Peyer's patch (tissue), 4 donors: ENCODE data around the gene MMD. TPM values are rescaled to one million over a fixed set of nuclear protein-coding genes. Genes with fewer than 3 reads are reported as not detected.

Source experiments
- DNase-seq, 3 donors: peaks; one replicate each; pipeline ENCODE4 v3.0.0-alpha.2; 2017 to 2019
- H3K27ac ChIP-seq, 4 donors: fragments of 200-600 bp; sonication (generic); one replicate each; pipeline ENCODE4 v1.5.1; 2016 to 2019
- H3K27me3 ChIP-seq, 2 donors: fragments of 200-600 bp; sonication (generic); one replicate each; pipeline ENCODE4 v1.5.1; 2019
- H3K36me3 ChIP-seq, 3 donors: fragments of 200-600 bp; sonication (generic); one replicate each; pipeline ENCODE4 v1.5.1; 2016 to 2019
- H3K4me1 ChIP-seq, 4 donors: fragments of 200-600 bp; sonication (generic); one replicate each; pipeline ENCODE4 v1.5.1; 2016 to 2019
- H3K4me3 ChIP-seq, 4 donors: fragments of 200-600 bp; sonication (generic); 1 replicate in 3 of 4; 2 replicates in 1 of 4; pipeline ENCODE4 v1.5.1; 2016 to 2019; ENCODE audit warnings: mild to moderate bottlenecking in 1 of 4
- H3K9me3 ChIP-seq, 4 donors: fragments of 200-600 bp; sonication (generic); one replicate each; pipeline ENCODE4 v1.5.1; 2016 to 2019; ENCODE audit warnings: mild to moderate bottlenecking in 1 of 4
- POLR2A ChIP-seq, 2 donors: fragments of 450-650 bp; IDR thresholded peaks; one replicate each; pipeline ENCODE4 v1.5.1; 2017; ENCODE audit warnings: antibody characterized with exemption in 2 of 2, mild to moderate bottlenecking in 2 of 2, moderate library complexity in 2 of 2
- total RNA-seq, 4 donors: library from RNA; depleted of rRNA; stranded (reverse); fragments of >200 nt; gene quantifications; one replicate each; pipeline ENCODE4 v1.1.0, GENCODE V29; 2016
- TF ChIP-seq, protein P1 (sequence below), 6 experiments: fragments of 450-650 bp in 4 of 6; fragments of 200-600 bp in 2 of 6; sonication (generic) in 1 of 6; IDR thresholded peaks; one replicate each; pipeline ENCODE4 v1.5.1; 2017 to 2019; ENCODE audit warnings: antibody characterized with exemption in 6 of 6, mild to moderate bottlenecking in 3 of 6, moderate library complexity in 1 of 6

The MMD gene
- total RNA-seq, 4 donors from 2014 or later, result 4.5 to 29.7 (median 14.3) TPM

DNA sequence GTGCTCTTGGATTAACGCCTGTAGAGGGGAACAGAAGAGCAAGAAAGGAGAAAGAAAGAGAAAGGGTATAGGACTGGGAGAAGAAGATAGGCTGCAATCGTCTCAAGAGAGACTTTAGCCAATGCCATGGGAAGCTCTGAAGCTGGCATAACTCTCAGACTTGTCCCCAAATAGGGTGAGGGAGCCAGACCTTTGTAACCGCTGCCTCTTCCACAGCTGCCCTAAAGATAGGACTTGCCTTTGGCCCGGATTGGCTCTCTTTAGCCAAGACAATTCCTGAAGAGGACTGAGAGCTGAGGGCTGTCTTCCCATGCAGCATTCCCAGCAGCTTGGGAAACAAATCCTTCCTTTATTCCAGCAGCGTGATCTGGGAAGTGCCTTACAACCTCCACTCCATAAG lies 20.8 kb upstream of the MMD start:
- Histone ChIP-seq H3K4me1 (peaks cover 0 to 4% (median 2%) of the 10 kb centered on the region in 4 donors), H3K4me3 (no peak overlapping the region), H3K36me3 (no peaks in the 10 kb centered on the region), H3K9me3 (no peaks in the 10 kb centered on the region), H3K27ac (peak overlapping the region in 2 of 4 donors; percentile 35 to 63), H3K27me3 (no peaks in the 10 kb centered on the region)
- no peak for TF ChIP-seq POLR2A (IDR thresholded peaks at IDR 0.05)
- TF ChIP-seq, protein P1, sequence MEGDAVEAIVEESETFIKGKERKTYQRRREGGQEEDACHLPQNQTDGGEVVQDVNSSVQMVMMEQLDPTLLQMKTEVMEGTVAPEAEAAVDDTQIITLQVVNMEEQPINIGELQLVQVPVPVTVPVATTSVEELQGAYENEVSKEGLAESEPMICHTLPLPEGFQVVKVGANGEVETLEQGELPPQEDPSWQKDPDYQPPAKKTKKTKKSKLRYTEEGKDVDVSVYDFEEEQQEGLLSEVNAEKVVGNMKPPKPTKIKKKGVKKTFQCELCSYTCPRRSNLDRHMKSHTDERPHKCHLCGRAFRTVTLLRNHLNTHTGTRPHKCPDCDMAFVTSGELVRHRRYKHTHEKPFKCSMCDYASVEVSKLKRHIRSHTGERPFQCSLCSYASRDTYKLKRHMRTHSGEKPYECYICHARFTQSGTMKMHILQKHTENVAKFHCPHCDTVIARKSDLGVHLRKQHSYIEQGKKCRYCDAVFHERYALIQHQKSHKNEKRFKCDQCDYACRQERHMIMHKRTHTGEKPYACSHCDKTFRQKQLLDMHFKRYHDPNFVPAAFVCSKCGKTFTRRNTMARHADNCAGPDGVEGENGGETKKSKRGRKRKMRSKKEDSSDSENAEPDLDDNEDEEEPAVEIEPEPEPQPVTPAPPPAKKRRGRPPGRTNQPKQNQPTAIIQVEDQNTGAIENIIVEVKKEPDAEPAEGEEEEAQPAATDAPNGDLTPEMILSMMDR (IDR thresholded peaks at IDR 0.05), result no peak
- no peak for DNase-seq

DNA sequence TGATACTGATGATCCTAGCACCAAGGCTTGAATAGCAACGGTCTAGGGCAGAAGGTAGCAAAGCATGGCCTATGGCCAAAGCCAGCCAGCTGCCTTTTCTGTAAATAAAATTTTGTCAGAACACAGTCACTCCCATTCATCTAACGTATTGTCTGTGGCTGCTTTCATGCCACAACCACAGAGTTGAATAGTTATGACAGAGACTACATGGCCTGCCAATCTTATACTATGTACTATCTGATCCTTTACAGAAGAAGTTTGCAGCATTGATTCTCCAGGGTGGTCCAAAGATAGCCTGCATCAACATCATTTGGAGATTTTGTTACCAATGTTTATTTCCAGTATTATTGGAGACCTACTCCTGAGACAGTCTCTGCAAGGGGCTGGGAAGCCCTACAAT lies 19.9 kb upstream of the MMD start:
- H3K36me3 ChIP-seq, result no peaks in the 10 kb centered on the region
- no peaks in the 10 kb centered on the region for H3K27me3 ChIP-seq
- no peaks in the 10 kb centered on the region for H3K9me3 ChIP-seq
- no peak overlapping the region for H3K4me3 ChIP-seq
- peaks cover 0 to 4% (median 1%) of the 10 kb centered on the region in 4 donors for H3K4me1 ChIP-seq
- DNase-seq, result no peak
- peak overlapping the region in 1 of 4 donors; percentile 63 for H3K27ac ChIP-seq
- no peak for TF ChIP-seq POLR2A (IDR thresholded peaks at IDR 0.05)
- TF ChIP-seq, protein P1 (IDR thresholded peaks at IDR 0.05), result no peak

DNA sequence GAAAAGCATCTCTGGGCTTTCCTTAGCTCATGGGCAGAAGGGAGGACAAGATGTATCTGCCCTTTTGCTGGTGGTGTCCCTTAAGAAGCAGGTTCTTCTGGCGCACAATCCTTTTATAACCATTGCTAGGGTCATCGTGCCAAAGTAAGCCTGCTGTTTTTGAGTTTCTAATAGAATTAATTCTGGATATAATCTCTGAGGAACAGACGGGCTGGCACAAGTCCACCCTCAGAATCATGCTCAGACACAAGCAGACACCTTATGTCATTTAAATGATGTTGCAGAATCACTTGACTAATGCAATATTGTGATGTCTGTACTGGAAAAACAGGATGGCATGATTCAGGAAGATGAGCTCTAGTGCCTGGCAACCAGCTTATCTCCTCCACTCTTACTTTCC lies 18.8 kb upstream of the MMD start:
- H3K27ac ChIP-seq, result no peak overlapping the region
- H3K9me3 ChIP-seq, result no peaks in the 10 kb centered on the region
- H3K36me3 ChIP-seq, result no peaks in the 10 kb centered on the region
- H3K27me3 ChIP-seq, result no peaks in the 10 kb centered on the region
- TF ChIP-seq, protein P1 (IDR thresholded peaks at IDR 0.05), result no peak
- no peak for TF ChIP-seq POLR2A (IDR thresholded peaks at IDR 0.05)
- no peak for DNase-seq
- H3K4me1 ChIP-seq, result peaks cover 0 to 4% (median 0%) of the 10 kb centered on the region in 4 donors
- no peak overlapping the region for H3K4me3 ChIP-seq

DNA sequence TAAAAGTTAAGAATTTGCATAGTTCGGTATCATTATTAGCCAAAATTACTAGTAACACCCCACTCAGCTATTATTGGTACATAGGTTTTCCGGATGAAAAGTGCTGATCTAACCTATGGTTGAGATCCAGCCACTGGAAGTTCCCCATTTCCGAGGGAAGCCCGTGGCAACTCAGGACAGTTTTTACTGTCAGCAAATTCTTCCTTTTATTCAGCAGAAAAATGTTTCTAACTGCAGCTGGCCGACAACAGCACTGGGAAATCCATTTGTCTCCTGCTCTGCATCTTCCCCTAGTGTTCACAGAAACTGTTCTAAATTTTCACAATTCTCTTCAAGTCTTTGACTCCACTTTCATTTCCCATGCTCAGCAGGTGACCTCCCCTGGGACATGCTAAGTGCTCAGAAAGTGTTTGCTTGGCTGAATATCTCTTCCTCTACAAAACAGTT lies 15.5 kb upstream of the MMD start:
- Histone ChIP-seq H3K27ac (peak overlapping the region in 1 of 4 donors; percentile 59), H3K4me1 (peaks cover 0 to 18% (median 0%) of the 10 kb centered on the region in 4 donors)

DNA sequence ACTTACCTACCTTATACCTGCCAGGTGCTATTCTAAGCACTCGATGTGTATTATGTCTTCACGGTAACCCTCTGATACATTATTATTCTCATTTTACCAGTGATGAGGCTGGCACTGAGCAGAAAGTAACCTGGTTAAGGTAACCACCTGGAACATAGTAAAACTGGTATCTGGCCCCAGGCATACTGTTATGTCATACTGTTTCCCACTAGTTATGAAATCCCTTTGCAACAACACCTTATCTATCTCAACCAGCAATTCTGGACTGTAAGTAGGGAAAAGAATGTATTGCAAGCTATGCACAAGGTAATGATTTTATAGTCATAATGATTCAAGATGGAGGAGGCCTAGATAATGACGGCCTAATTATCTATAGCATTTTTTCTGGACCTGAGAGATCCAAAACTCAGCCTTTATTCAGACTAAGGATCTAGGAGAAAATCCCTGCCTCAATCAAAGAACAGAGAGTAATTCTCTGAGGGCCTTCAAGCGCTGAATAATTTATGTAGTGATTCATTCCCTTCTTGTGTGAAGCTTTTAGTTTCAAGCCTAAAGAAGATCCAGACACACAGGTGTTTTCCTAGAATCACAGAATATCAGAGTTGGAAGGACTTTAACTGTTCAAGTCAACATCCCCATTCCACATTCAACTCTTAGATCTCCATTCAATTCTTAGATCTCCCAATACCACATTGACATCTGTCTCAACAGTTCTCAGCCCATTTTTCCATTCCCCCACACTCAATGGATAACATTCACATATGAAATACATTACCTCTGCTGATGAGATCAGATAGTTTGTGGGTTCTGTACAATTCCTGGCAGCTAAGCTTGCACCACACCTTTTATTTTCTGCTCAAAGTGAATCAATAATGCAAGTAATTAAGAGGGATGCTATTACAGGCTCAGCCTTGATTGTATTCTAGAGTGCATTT lies 14.9 kb upstream of the MMD start:
- peak overlapping the region in 1 of 4 donors; percentile 59 for H3K27ac ChIP-seq

More for the DNA sequence above, 15.5 kb upstream of the MMD start:
- DNase-seq, result peak in 2 of 3 donors; percentile 71 to 73
- Histone ChIP-seq H3K36me3 (no peaks in the 10 kb centered on the region), H3K9me3 (no peaks in the 10 kb centered on the region), H3K27me3 (no peaks in the 10 kb centered on the region), H3K4me3 (no peak overlapping the region)
- no peak for TF ChIP-seq POLR2A (IDR thresholded peaks at IDR 0.05)
- TF ChIP-seq, protein P1 (IDR thresholded peaks at IDR 0.05), result no peak

More for the DNA sequence above, 14.9 kb upstream of the MMD start:
- Histone ChIP-seq H3K9me3 (no peaks in the 10 kb centered on the region), H3K27me3 (no peaks in the 10 kb centered on the region), H3K4me3 (no peak overlapping the region), H3K36me3 (no peaks in the 10 kb centered on the region), H3K4me1 (peaks cover 0 to 18% (median 0%) of the 10 kb centered on the region in 4 donors)
- TF ChIP-seq POLR2A (IDR thresholded peaks at IDR 0.05), result no peak
- TF ChIP-seq, protein P1 (IDR thresholded peaks at IDR 0.05), result no peak
- no peak for DNase-seq
